Stimulated activated CD4-positive, alpha-beta T cell treated with anti-CD3 and anti-CD28 coated beads, Interleukin-1b, Interleukin-23, amount 100 ng/mL, for 48 hours (primary cell): ENCODE results near the gene CKAP4.

Experiments
- DNase-seq: peaks from one replicate; pipeline ENCODE4 v3.0.0-alpha.2; 2020

Gene CKAP4

GRCh38 chr12:106274575-106275121, 26.8 kb upstream of the CKAP4 start:
- DNase-seq: no peak

DNA sequence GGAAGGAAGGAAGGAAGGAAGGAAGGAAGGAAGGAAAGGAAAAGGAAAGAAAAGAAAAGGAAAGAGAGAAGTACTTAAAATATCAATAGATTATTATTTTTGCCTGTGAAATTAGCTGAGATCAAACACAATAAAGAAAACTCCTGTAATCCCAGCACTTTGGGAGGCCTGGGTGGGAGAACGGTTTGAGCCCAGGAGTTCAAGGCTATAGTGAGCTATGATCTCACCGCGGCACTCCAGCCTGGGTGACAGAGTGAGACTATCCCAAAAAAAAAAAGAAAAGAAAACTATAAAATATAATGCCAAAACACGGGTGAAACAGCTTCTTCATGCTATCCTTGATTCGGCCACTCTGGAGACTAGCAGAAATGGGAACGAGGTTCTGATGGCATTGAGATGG, 26.2 kb upstream of the CKAP4 start:
- DNase-seq: no peak

- DNase-seq: no peak
Measured at GRCh38 chr12:106273491-106273890, 25.7 kb upstream of the CKAP4 start.

DNA sequence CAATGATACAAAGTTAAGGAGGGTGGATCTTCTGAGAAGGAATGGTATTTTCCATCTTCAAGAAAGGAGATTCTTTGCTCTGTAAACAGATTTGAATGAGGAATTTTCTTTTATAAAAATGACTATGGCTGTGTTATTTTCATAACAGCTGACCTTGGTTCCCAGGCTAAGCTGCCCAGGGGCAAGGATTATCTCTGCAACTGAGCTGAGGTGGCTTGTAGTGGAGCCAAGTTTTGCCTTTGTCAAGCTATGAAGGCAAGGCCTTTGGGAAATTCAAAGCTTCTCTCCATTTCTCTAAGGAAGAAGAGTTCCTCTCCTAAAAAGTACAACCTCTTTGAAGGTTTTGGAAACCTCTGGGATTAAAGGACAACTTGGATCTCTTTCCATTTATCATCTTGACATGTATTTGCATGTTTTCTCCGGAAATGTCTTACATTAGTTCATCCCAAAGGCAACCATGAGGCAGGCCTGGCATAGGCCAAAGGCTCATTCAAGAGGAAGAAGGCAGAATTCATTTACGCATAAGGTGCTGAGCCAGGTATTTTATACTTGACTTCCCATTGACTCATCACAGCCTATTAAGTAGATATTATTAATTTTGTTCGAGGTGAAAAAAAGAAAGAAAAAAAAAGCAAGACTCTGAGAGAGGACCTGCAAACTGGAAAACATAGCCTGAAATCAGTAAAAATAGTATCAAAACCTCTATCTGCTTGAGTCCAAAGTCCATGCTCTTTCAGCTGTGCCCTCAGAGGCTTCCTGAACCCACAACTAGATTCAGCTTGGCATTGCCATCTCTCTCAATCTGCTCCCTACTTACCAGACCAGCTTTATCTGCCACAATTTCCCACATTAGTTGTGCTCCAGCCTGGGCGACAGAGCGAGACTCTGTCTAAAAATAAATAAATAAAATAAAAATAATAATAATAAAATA, 24.0 kb upstream of the CKAP4 start:
- no peak for DNase-seq

- no peak for DNase-seq
Measured at GRCh38 chr12:106269150-106269771, 21.4 kb upstream of the CKAP4 start.

GRCh38 chr12:106267535-106267934, 19.7 kb upstream of the CKAP4 start:
- no peak for DNase-seq

DNA sequence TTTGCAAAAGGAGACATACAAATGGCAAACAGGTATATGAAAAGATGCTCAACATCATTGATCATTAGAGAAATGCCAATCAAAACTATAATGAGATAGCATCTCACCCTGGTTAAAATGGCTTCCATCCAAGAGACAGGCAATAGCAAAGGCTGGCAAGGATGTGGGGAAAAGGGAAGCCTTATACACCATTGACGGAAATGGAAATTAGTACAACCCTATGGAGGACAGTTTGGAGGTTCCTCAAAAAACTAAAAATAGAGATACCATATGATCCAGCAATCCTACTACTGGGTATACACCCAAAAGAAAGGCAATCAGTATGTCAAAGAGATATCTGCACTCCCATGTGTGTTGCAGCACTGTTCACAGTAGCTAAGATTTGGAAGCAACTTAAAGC, 17.3 kb upstream of the CKAP4 start:
- DNase-seq: no peak

DNA sequence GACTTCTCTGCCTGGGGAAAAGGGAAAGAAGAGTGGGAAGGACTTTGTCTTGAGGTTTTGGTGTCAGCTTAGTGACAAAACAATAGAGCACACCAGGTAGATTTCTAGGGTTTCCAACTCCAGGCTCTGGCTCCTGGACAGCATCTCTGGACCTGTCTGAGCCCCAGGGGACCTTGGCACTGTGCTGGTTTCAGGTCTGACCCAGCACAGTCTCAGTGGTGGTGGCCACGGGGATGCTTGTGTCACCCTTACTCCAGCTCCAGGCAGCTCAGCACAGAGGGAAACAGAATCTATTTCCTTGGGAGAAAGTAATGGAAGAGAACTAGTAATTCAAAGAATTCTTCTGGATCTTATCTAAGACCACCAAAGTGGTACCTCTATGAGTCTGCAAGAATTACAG, 11.1 kb upstream of the CKAP4 start:
- DNase-seq: no peak

DNA sequence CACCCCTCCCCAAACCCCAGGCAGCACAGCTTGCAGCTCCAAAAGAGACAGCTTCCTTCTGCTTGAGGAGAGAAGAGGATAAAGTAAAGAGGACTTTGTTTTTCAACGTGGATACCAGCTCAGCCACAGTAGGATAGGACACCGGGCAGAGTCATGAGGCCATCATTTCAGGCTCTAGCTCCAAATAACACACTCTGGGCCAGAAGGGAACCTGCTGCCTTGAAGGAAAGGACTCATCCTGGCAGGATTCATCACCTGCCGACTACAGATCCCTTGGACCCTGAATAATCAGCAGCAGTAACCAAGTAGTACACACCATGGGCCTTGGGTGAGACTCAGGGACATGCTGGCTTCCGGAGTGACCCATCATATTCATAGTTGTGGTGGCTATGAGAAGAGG, 10.4 kb upstream of the CKAP4 start:
- DNase-seq: no peak

GRCh38 chr12:106256524-106256923, 8.7 kb upstream of the CKAP4 start:
- no peak for DNase-seq

GRCh38 chr12:106255952-106256351, 8.1 kb upstream of the CKAP4 start:
- no peak for DNase-seq

- no peak for DNase-seq
Measured at GRCh38 chr12:106255493-106255892, 7.7 kb upstream of the CKAP4 start.

DNA sequence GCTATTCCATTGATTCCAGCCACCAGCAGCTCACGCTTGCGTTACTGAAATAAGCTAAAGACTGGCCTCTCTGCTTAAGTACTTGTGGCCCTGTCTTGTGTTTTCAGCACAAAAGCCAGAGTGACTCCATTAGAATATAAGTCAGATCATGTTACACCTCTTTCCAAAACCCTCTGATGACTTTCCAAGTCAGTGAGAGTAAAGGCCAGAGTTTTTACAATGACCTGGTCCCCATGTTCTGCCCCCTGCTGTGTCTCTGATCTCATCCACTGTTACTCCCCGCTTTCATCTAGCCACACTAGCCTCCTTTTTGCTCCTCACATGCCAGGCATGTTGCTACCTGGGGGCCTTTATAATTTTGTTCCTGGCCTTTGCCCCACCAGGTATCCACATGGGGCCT, 6.9 kb upstream of the CKAP4 start:
- DNase-seq: no peak

- no peak for DNase-seq
Measured at GRCh38 chr12:106251631-106252455, 4.0 kb upstream of the CKAP4 start.

GRCh38 chr12:106249411-106250135, 1.8 kb upstream of the CKAP4 start:
- no peak for DNase-seq

DNA sequence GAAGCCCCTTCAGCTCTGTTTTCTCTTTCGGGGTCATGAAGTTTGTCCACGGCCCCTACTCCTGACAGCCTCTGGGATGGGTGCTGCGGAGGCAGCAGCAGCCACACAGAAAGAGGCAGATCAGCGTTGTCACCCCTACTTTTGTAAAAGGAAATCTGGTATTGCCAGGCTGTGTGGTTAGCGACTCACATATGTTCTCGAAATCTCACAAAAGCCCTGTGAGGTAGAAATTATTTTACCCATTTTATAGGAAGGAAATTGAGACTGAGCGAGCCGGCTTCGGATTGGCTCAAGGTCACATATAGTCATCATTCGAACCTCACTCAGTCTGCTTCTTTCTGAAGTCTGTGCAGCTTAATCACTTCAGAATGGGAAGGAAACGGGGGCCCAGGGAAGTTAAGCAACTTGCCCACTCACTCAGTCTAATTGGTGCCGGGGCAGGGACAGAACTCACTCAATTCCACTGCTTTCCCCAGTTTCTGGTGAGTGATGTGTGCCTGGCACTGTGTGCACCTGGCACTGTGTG, 1.1 kb upstream of the CKAP4 start:
- peak; percentile 56 for DNase-seq

GRCh38 chr12:106248312-106248845, 559 bp upstream of the CKAP4 start:
- DNase-seq: peak; percentile 24

- peak; percentile 49 for DNase-seq
Measured at GRCh38 chr12:106246891-106247673, 738 bp downstream of the CKAP4 start.

- DNase-seq: no peak
Measured at GRCh38 chr12:106245767-106246166, 2.1 kb downstream of the CKAP4 start.

DNA sequence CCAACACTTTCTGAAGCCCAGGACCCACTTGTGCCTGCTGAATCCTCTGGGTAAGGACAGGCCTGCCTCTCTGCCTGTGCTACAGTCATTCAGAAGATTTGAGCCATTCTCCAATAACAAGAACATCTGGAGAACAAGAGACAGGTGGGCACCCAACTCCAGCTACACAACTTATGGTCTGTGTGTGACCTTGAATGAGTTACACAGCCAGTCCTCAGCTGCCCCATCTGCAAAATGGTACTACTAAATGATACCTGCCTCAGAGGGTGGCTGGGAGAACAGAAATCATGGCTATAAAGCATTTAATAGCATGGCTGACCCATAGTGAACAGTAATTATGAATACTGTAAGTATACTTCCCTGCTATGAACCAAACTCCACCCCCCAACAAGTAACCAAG, 4.2 kb downstream of the CKAP4 start:
- DNase-seq: no peak

DNA sequence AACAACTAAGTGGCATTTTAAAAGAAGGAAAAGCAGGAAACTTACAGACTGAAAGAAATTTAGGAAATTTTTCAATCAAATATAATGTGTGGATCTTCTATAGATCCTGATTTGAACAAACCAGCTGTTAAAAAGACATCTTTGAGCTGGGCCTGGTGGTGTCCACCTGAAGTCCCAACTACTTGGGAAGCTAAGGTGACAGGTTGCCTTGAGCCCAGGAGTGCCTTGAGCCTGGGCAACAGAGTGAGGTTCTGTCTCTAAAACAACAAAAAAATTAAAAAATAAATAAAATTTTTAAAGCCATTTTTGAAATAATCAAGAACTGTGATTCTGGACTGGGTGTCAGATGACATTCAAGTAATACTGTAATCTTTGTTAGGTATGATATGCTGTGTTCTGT, 7.0 kb downstream of the CKAP4 start:
- DNase-seq: no peak
